Inflammatory macrophage treated with lipopolysaccharide for 4 hours (primary cell): Measurements from ENCODE around the gene VWA8.

ENCODE experiments used
- DNase-seq: peaks from one replicate; pipeline ENCODE4 v3.0.0-alpha.2; 2020

The VWA8 gene

GRCh38 chr13:41740479-41740878 is 220.4 kb downstream of the VWA8 start:
- no peak for DNase-seq

- DNase-seq = no peak
Observed at GRCh38 chr13:41722684-41723535, 238.0 kb downstream of the VWA8 start.

DNA sequence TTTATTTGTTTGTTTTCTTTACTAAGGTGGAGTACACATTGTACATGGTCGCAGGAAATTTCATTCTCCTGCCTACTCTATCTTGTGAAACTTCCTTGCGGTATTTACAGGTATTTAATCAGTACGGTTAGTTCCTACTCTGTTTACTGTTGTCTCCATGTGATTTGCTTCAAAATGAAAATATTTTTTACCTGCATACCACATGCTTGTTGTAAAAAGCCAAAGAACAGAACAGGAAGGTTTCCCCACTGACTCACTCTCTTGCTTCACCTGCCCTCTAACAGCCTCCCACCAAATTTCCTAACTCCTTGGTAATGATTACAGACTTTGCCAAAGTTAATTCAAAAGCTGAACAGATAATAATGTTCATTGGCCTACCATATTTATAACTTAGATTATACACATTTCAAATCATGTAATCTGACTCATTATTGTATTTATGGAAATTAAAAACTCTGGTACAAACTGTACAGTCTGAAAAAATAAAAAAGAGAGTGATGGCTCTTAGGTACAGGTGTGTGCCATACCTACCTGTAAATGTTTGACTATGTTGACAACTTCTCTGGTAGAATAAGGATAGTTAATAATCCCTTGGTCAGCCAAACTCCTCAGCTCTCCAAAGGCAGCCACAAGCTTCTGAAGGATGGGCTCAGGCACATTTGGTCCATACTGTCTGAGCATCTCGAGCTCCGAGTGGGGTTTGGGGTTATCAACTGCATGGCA is 239.9 kb downstream of the VWA8 start:
- DNase-seq = no peak

- no peak for DNase-seq
Observed at GRCh38 chr13:41716236-41716635, 244.7 kb downstream of the VWA8 start.

GRCh38 chr13:41713405-41713804 is 247.5 kb downstream of the VWA8 start:
- DNase-seq = no peak

DNA sequence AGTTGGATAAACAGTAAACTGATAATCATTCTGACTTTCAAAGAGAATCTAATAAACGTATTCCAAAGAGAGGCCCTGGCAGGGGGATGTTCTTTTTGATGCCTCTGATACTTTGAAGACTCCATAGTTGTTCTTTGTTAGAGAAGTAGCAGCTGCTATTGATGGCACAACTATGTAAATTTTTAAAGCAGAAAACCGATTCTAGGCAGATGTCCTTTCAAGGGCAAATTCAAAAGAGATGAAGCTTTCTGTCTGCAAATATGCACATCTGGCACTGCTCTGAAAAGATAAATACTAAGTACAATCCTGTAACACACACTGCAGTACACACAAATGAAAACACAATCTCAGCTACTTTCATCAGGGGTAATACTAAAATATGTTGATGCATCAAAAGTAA is 250.1 kb downstream of the VWA8 start:
- no peak for DNase-seq

DNA sequence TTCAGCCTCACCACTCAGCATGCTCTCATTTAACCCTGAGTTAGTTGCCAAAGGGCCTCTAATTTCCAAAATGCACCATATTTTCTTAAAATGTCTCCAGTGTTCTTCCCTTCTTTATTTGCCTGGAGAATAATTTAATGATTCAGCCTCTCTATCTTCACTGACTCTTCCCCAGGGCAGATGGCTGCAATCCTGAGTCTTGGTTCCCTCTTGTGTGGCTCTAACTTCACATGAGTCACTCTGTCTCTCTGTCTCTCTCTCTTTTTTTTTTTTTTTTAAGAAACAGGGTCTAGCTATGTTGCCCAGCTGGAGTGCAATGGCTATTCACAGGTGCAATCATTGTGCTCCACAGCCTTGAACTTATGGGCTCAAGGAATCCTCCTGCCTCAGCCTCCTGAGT is 251.4 kb downstream of the VWA8 start:
- DNase-seq = no peak

DNA sequence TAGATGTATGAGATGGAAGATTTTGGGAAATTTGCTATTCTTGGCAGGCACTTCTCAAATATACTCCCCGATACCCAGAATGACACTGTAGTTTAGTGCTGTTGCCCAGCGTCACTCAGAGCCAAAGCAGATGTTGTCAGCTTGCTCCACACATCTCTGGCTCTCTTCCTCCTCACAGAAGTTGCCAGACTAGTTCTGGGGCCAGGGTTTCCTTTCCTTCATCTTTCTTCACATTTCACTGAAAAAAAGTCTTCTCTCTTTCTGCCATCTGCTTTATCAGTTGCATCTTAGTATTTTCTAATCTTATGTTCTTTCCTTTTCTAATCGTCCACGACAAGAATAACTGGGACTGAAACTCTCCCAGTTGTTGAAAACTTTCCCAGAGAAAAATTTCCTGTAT is 252.2 kb downstream of the VWA8 start:
- DNase-seq = no peak

DNA sequence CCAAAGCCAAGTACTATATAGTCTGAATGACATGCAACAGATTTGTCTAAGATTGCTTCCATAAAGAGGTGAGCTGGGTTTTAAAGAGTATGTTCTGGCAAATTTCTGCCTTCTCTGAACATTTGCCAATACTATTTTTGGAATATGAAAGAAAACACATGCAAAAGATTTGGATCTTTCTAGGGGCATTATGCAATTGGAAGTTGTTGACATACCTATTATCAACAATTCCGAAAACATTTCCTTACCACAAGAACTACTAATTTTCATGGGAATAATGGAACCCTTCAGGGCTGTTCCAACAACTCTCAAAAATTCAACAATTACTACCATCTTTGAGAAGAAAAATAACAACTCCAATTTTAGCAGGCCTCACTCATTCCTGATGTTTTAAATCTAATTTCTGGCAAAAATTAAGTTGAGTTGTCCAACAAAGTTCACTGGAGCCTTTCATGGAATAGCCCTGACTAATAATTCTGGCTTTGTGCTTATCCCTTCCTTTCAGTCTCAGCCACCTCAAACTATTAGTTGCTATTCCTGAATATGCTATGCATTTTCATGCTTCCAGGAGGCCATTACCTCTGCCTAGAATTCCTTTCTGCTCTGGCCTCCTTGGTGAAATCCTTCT is 253.6 kb downstream of the VWA8 start:
- DNase-seq = no peak

- no peak for DNase-seq
Observed at GRCh38 chr13:41706152-41706551, 254.8 kb downstream of the VWA8 start.

GRCh38 chr13:41702540-41702939 is 258.4 kb downstream of the VWA8 start:
- DNase-seq = no peak

DNA sequence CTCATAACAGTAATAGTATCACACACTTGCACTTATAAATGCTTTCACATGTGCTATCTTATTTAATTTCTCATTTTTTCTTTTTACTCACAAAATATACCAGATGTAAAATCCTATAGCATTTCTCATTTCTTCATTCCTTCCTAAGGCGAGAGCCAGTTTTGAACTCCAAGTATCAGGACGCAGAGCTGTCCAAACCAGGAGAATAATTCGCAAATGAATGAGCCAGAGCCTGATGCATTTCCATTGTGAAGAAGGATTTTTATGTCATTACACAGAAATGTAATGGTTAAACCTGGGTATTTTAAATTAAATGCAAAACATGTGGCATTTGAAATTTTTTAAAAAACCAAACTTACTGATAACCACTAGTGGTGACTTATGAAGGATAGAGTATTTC is 259.2 kb downstream of the VWA8 start:
- DNase-seq = no peak

- DNase-seq = peak; percentile 28
Observed at GRCh38 chr13:41700790-41701310, 260.1 kb downstream of the VWA8 start.

DNA sequence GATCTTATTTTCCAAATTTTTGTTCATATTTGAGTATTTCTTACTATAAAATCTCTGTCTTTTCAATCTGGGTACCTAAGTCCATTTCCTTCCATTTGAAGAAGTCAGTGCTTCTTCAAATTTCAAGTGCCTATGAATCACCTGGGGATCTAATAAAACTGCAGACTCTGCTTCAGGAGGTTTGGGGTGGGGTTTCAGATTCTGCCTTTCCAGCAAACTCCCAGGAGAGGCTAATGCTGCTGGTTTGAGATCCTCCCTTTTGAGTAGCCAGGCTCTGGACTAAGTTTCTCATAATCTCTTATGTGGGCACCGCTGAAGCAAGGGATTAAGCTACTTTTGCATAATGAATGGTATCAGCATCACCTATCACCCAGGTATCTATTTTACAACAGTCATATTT is 261.1 kb downstream of the VWA8 start:
- DNase-seq = no peak

- no peak for DNase-seq
Observed at GRCh38 chr13:41697578-41697977, 263.3 kb downstream of the VWA8 start.

- peak; percentile 48 for DNase-seq
Observed at GRCh38 chr13:41696163-41697003, 264.5 kb downstream of the VWA8 start.

DNA sequence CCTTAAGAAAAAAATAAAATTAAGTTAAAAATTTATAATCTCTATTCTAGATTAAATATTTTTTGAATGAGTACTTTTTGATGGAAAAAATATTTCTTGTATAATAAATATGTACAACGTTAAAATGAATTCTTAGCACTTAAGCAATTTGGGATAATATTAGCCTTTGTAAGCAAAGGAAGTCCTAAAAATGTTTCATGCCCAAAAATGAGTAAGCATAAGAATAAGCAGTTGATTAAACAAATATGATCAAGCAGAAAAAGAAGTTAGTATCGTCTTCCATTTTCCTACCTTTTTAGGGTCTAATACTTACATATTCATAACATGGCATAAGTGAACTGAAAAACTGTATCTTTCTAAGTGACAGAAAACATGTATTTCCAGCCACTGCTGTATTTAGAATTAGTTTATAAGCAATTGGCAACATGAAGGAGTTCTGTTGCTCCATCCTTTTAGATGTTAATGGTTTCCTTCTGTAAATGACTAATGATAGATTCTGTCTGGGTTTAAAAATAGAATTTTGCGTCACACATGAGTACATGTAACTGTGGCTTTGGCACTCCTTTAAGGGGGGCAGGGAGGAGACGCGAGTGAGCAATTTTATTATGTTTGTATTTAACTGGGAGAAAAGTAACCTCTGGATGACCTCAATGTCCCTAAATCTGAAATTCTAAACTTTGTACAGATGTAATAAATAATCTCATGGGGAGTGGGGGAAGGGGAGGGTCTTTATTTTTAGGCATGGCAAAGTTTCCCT is 266.2 kb downstream of the VWA8 start:
- peak; percentile 94 for DNase-seq

DNA sequence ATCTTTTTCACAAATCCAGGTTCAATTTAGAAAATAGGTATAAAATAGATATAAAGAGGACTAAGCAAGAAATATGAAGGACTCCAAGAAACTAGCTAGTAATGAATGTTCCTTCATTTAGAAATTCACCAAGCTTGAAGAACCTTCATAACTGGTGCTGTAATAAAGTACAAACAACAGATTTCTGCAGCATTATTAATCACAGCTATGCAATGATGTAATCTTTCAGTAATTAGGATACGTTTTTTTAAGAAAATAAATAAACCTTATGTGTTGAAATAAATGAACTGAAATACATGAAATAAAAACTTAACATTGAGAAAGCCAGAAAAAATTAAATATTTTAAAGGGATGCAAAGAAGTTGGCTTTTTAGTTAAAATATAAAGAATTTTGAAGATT is 267.5 kb downstream of the VWA8 start:
- no peak for DNase-seq

GRCh38 chr13:41691274-41691673 is 269.6 kb downstream of the VWA8 start:
- peak; percentile 50 for DNase-seq

GRCh38 chr13:41682766-41683165 is 278.1 kb downstream of the VWA8 start:
- DNase-seq = no peak

DNA sequence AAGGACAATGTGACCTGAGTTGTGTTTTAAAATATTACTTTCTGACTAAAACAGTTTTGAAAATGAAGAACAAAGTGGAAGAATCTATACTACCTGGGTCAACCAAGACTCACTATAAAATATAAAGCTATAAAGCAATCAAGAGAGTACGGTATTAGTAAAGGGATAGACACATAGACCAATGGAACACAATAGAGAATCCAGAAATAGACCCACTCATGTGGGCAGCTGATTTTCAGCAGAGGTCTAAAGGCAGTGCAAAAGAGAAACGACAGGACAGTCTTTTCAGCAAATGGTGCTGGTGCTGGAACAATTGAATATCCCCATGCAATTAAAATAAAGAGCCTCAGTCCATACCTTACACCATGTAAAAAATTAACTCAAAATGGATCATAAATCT is 278.9 kb downstream of the VWA8 start:
- DNase-seq = no peak

DNA sequence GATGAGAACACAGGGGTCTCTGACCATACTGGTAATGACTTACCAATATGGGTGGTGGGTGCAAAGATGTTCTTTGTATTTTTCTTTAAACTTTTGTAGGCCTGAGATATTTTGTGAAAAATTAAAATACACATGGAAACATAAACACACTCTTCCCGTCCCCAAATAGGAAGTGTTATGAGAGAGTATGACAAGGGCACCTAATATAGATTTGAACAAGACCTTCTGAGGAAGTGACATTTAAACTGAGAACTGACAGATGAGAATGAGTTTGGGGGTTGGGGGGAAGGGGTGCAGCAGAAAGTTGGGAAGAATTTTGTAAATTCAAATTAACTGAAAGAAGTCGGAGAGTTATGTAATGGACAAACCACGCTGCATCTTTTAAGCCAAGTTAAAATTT is 279.3 kb downstream of the VWA8 start:
- DNase-seq = no peak
